Measurements from ENCODE around the gene C4A.
"Not testable (repeated sequence)": the region's sequence is repeated elsewhere in the genome, so short reads cannot be mapped to it uniquely, and the experiment has no call there.

C4A gene

DNA sequence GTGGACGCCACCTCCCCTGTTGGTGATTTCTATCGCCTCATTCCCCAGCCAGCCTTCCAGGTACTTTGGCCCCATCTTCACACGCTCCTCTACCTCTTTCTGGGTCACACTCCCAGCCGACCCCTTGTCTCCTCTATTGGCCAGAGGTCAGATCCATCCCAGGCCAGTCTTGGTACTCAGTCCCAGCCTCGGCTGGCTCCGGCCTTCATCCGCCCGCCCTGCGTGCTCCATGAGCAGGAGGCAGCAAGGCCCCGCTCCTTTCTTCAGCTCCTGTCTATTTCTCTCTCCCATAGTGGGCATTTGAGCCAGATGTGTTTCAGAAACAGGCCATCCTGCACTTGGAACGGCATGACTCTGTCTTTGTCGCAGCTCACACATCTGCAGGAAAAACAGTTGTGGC lies 20.2 kb upstream of the C4A start:
- no peak for DNase-seq

GRCh38 chr6:31963921-31964320 lies 17.9 kb upstream of the C4A start:
- DNase-seq: no peak

DNA sequence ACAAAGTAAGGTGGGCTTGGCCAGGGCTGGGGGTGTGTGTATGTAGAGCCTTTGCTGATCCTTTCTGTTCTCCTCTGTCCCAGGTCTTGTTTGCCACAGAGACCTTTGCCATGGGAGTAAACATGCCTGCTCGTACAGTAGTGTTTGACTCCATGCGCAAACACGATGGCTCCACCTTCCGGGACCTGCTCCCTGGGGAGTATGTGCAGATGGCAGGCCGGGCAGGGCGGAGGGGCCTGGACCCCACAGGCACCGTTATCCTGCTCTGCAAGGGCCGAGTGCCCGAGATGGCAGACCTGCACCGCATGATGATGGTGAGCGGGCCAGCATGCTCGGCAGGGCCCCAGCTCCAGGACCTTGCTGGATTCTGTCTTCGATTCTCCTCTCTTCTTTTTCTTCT lies 16.2 kb upstream of the C4A start:
- no peak for DNase-seq

DNA sequence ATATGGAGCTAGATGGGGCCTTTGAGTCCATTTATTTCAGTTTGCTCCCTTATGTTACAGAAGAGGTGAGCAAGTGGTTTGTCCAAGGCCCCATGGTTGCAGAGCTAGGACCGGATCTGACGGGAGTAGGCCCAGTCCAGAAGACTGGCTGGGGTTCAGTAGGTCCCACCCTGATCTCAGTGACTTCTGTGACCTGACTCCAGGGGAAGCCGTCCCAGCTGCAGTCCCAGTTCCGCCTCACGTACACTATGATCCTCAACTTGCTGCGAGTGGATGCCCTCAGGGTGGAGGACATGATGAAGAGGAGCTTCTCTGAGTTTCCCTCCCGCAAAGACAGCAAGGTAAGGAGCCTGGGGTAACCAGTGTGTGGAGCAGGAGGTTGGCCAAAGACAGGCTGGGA lies 15.4 kb upstream of the C4A start:
- DNase-seq: no peak

DNA sequence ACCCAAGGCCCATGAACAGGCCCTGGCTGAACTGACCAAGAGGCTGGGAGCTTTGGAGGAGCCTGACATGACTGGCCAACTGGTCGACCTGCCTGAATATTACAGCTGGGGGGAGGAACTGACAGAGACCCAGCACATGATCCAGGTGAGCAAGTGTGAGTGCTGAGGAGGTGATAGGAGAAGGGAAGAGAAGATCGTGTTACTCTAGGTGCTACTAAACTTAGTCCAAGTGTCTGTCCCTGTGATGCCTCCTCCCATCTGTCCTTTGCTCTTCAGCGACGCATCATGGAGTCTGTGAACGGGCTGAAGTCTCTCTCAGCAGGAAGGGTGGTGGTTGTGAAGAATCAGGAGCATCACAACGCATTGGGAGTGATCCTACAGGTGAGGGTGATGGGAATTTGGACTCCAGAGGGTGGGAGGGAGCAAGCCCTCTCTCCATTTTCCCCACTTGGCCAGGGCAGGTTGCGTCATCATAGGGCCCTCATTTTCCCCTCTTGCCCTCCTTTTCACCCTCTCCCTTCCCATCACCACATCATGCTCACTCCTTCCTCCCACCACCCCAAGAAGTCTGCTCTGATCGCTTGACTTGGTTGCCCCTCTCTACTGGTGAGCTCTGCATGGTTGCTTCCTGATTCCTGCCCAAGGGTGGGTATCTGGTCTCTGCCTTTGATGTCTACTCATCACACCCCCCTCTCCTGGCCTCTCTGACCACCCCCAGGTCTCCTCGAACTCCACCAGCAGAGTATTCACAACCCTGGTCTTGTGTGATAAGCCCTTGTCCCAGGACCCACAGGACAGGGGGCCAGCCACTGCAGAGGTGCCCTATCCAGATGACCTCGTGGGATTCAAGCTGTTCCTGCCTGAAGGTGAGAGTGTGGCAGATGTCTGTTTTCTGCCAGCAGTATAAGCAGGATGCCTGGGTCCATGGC lies 14.6 kb upstream of the C4A start:
- no peak for DNase-seq

DNA sequence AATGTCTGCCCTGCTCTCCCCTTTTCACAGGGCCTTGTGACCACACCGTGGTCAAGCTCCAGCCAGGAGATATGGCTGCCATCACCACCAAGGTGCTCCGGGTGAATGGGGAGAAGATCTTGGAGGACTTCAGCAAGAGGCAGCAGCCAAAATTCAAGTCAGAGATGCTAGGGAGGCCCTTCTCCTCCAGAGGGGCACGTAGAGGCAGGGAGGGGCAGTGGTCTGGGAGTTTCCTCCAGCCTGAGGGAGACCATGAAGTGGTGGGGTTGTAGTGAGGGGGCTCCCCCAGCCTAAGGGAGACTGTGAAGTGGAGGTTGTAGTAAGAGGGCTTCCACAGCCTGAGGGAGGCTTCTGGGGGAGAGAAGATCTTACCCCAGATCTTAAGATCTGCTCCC lies 13.9 kb upstream of the C4A start:
- no peak for DNase-seq

GRCh38 chr6:31968326-31968725 lies 13.5 kb upstream of the C4A start:
- no peak for DNase-seq

- DNase-seq: no peak
These were observed 12.8 kb upstream of the C4A start for GRCh38 chr6:31968791-31969711.

DNA sequence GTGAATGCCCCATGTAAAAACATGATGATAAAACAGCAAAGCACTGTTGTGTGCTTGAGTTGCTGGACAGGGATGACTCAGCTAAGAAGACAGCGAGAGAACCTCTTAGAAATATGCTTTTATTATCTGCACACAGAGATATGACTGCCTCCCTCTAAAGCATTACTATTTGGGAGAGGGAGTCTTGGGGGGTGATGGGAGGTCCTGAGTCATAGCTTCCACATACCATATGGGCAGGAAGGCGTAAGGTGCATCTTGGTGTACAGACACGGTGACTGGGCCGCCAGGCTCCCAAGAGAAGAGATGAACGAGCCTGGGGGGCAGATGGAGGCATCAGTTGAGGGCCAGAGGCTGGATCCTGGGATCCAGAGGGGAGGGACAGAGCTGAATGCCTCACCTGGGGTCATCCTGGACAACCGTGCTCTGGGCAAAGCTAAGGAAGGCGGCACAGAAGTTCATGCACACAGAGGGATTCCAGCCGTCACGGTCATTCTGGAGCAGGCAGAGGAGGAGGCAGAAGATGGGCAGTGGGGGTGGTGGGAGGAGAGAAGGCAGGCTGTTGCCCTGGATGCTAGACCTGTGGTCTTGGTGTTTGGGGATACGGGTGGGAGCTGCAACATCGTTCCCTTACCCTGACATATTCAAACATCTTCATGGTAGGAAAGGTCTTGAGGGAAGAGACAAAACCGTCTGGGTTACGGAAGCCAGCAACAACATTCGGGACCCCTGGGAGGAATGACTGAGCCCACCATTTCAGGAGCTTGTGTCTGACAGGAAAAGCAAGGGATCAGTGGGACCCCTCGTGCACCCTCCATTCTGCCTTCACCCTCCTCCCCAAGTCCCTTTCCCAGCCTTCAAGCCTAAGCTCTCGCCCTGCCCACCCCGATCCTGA lies 11.9 kb upstream of the C4A start:
- no peak for DNase-seq

DNA sequence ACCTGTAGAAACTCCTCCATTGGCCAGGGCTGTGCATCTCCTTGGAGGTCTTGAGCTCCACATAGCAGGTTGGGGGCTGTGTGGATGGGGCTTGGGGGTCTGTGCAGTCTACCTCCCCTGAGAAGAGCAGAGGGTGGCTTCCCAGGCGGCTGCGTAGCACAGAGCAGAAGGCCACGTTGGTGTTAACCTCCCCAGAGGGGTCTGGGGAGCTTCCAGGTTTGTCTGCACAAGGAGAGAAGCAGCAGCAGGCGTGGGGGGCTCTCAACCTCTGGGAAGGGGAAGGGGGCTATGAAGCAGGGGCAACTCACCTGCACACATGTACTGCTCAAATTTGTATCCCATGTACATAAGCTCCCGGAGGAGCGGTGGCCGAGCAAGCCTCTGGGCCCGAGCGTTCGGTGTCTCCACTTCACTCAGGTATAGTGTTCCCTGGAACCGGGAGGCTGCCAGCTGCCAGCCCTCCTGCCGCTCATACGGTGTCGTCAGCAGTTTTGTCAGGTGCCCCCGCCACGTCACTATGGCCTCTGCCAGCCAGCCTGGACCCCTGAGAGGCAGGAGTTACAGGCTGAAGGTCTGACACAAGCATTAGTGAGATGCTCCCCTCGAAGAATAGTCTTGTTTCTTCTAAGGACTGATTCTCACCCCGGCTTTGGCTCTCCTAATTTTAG lies 11.1 kb upstream of the C4A start:
- DNase-seq: no peak

DNA sequence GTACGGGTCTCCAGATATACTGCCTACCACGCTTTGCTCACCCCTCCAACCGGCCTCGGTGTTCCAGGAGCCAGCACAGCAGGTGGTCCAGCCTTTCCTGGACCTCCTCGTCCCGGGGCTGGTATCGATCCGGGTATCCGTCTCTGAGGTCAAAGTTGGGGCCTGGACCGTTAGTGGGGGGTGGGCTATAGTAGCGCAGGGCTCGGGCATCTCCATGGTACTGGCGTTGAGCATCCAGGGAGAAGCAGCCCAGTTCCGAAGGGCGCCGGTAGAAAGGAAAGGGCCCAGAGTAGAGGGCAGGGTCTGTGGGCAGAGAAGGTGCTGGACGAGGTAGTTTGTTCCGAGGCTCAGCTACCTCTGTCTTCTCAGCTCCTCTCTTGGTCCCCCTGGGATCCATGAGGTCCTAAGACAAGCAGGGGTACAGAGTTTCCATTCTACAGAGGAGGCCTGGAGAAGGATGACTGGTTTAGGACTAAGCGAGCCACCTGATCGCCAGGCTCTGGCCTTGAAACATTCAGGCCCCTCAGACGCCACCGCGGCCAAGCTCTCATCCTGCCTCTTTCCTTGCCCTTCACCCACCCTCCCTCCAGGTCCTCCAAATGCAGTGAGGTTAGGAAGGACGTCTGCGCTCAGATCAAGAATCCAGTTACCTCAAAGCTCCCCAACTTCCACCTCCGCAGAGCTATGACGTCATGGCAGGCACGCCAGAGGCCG lies 10.4 kb upstream of the C4A start:
- no peak for DNase-seq

GRCh38 chr6:31971993-31972708 lies 9.7 kb upstream of the C4A start, which contains the start of gene DXO:
TSS of gene DXO (minus strand) at chr6:31972138. CDS start at chr6:31971675, 463 bp downstream.
- peak; percentile 96 for DNase-seq

- no peak for DNase-seq
These were observed 9.0 kb upstream of the C4A start for GRCh38 chr6:31972709-31973350.

DNA sequence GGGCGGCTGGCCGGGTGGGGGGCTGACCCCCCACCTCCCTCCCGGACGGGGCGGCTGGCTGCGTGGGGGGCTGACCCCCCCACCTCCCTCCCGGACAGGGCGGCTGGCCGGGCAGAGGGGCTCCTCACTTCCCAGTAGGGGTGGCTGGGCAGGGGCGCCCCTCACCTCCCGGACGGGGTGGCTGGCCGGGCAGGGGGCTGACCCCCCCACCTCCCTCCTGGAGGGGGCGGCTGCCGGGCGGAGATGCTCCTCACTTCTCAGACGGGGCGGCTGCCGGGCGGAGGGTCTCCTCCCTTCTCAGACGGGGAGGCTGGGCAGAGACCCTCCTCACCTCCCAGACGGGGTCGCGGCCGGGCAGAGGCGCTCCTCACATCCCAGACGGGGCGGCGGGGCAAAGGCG lies 5.8 kb upstream of the C4A start:
- DNase-seq: not testable (repeated sequence)

- DNase-seq: no peak
These were observed 3.9 kb upstream of the C4A start for GRCh38 chr6:31977816-31978431.

- DNase-seq: no peak
These were observed 3.0 kb upstream of the C4A start for GRCh38 chr6:31978831-31979230.

- no peak for DNase-seq
These were observed 2.5 kb upstream of the C4A start for GRCh38 chr6:31979238-31979898.

- DNase-seq: not testable (repeated sequence)
These were observed 1.5 kb upstream of the C4A start for GRCh38 chr6:31980195-31980876.

GRCh38 chr6:31980998-31981397 lies 859 bp upstream of the C4A start:
- not testable (repeated sequence) for DNase-seq

All from KG1 (cell line).